Skin of body (tissue), 2 donors: ENCODE measurements around the gene EIF4B. TPM values are rescaled to one million over a fixed set of nuclear protein-coding genes. Genes with fewer than 3 reads are reported as not detected.
"Not testable (repeated sequence)": the region's sequence is repeated elsewhere in the genome, so short reads cannot be mapped to it uniquely, and the experiment has no call there.

Source experiments
- DNase-seq: peaks from one replicate; lab custom pipeline; 2025; lab: John Stamatoyannopoulos, UW
- total RNA-seq: library from RNA; depleted of rRNA; stranded (reverse); fragments of >200 nt; gene quantifications from one replicate; pipeline ENCODE4 v1.2.3, GENCODE V29; 2014

Gene EIF4B
- total RNA-seq, result 677 TPM

GRCh38 chr12:53005986-53006809 is at the start of gene EIF4B:
Gene EIF4B, plus strand, starts transcription at chr12:53006456. Its CDS starts 28 bp downstream, at chr12:53006484.
- peak; percentile 99 for DNase-seq

- DNase-seq, result no peak
These were observed 49.3 kb upstream of the EIF4B start for GRCh38 chr12:52956987-52957386.

- DNase-seq, result no peak
These were observed 41.5 kb upstream of the EIF4B start for GRCh38 chr12:52964556-52965336.

- no peak for DNase-seq
These were observed 40.9 kb upstream of the EIF4B start for GRCh38 chr12:52965337-52965731.

- DNase-seq, result no peak
These were observed 37.0 kb upstream of the EIF4B start for GRCh38 chr12:52969166-52969795.

- DNase-seq, result no peak
These were observed 36.3 kb upstream of the EIF4B start for GRCh38 chr12:52969828-52970569.

- no peak for DNase-seq
These were observed 34.5 kb upstream of the EIF4B start for GRCh38 chr12:52971679-52972329.

- no peak for DNase-seq
These were observed 31.1 kb upstream of the EIF4B start for GRCh38 chr12:52975204-52975603.

GRCh38 chr12:52975820-52976573 is 30.3 kb upstream of the EIF4B start:
- no peak for DNase-seq

- DNase-seq, result no peak
These were observed 29.6 kb upstream of the EIF4B start for GRCh38 chr12:52976574-52977071.

- DNase-seq, result no peak
These were observed 29.1 kb upstream of the EIF4B start for GRCh38 chr12:52977170-52977569.

GRCh38 chr12:52980096-52980649 is 26.1 kb upstream of the EIF4B start:
- no peak for DNase-seq

- peak; percentile 85 for DNase-seq
These were observed 25.4 kb upstream of the EIF4B start for GRCh38 chr12:52980650-52981423.

GRCh38 chr12:52984136-52984535 is 22.1 kb upstream of the EIF4B start:
- DNase-seq, result no peak

- no peak for DNase-seq
These were observed 17.4 kb upstream of the EIF4B start for GRCh38 chr12:52988898-52989297.

- no peak for DNase-seq
These were observed 16.1 kb upstream of the EIF4B start for GRCh38 chr12:52990206-52990605.

- DNase-seq, result not testable (repeated sequence)
These were observed 14.0 kb upstream of the EIF4B start for GRCh38 chr12:52992240-52992639.

- no peak for DNase-seq
These were observed 13.3 kb upstream of the EIF4B start for GRCh38 chr12:52992699-52993557.
